BLaER1 (cell line): ENCODE data around the gene IL2RA.
"Not testable (repeated sequence)": the region's sequence is repeated elsewhere in the genome, so short reads cannot be mapped to it uniquely, and the experiment has no call there.

Experiments used
- H3K27ac ChIP-seq: shearing (Covaris generic); formaldehyde crosslinking; 2 replicates; pipeline ENCODE4 v1.8.1; 2022
- H3K27me3 ChIP-seq: shearing (Covaris generic); formaldehyde crosslinking; 2 replicates; pipeline ENCODE4 v1.8.1; 2022
- H3K36me3 ChIP-seq: shearing (Covaris generic); formaldehyde crosslinking; 2 replicates; pipeline ENCODE4 v1.8.1; 2022
- H3K4me1 ChIP-seq: shearing (Covaris generic); formaldehyde crosslinking; 2 replicates; pipeline ENCODE4 v1.8.1; 2022
- H3K4me2 ChIP-seq: shearing (Covaris generic); formaldehyde crosslinking; 2 replicates; pipeline ENCODE4 v1.8.1; 2022
- H3K4me3 ChIP-seq: shearing (Covaris generic); formaldehyde crosslinking; 2 replicates; pipeline ENCODE4 v1.8.1; 2022
- H3K9ac ChIP-seq: shearing (Covaris generic); formaldehyde crosslinking; 2 replicates; pipeline ENCODE4 v1.8.1; 2022
- H3K9me3 ChIP-seq: shearing (Covaris generic); formaldehyde crosslinking; 2 replicates; pipeline ENCODE4 v1.8.1; 2022
- H4K20me1 ChIP-seq: shearing (Covaris generic); formaldehyde crosslinking; 2 replicates; pipeline ENCODE4 v1.8.1; 2022
- Cebpa-rat ChIP-seq: shearing (Covaris generic); IDR thresholded peaks from 2 replicates; pipeline ENCODE4 v1.8.1; 2022

Gene IL2RA

GRCh38 chr10:6006991-6007390 lies 55.2 kb downstream of the IL2RA start:
- Histone ChIP-seq H3K4me3 (no peak overlapping the region), H3K4me2 (no peak overlapping the region), H3K36me3 (no peaks in the 10 kb centered on the region), H3K27me3 (no peaks in the 10 kb centered on the region), H3K4me1 (peaks cover 11% of the 10 kb centered on the region), H4K20me1 (no peaks in the 10 kb centered on the region), H3K9me3 (peaks cover 33% of the 10 kb centered on the region), H3K27ac (no peak overlapping the region), H3K9ac (no peak overlapping the region)
- no peak for TF ChIP-seq Cebpa-rat

GRCh38 chr10:6006546-6006945 lies 55.6 kb downstream of the IL2RA start:
- no peak for TF ChIP-seq Cebpa-rat
- Histone ChIP-seq H3K9ac (no peak overlapping the region), H3K4me3 (no peak overlapping the region), H3K27me3 (no peaks in the 10 kb centered on the region), H4K20me1 (no peaks in the 10 kb centered on the region), H3K36me3 (no peaks in the 10 kb centered on the region), H3K4me1 (peaks cover 10% of the 10 kb centered on the region), H3K9me3 (peaks cover 33% of the 10 kb centered on the region), H3K4me2 (no peak overlapping the region), H3K27ac (no peak overlapping the region)

GRCh38 chr10:6005856-6006395 lies 56.2 kb downstream of the IL2RA start:
- H3K4me1 ChIP-seq, result peaks cover 6% of the 10 kb centered on the region
- H3K27ac ChIP-seq, result no peak overlapping the region
- TF ChIP-seq Cebpa-rat, result no peak
- H3K9ac ChIP-seq, result no peak overlapping the region
- H3K27me3 ChIP-seq, result no peaks in the 10 kb centered on the region
- no peak overlapping the region for H3K4me3 ChIP-seq
- H3K4me2 ChIP-seq, result no peak overlapping the region
- H3K9me3 ChIP-seq, result peaks cover 33% of the 10 kb centered on the region
- no peaks in the 10 kb centered on the region for H3K36me3 ChIP-seq
- H4K20me1 ChIP-seq, result no peaks in the 10 kb centered on the region

- not testable (repeated sequence) for H4K20me1 ChIP-seq
Measured at GRCh38 chr10:6005161-6005804, 56.9 kb downstream of the IL2RA start.

GRCh38 chr10:6002809-6003510 lies 59.2 kb downstream of the IL2RA start:
- peaks cover 6% of the 10 kb centered on the region; the same call in 1 of the 2 replicates for H3K4me1 ChIP-seq
- no peaks in the 10 kb centered on the region for H3K27me3 ChIP-seq
- no peak overlapping the region for H3K4me2 ChIP-seq
- peaks cover 14% of the 10 kb centered on the region for H3K9me3 ChIP-seq
- H4K20me1 ChIP-seq, result no peaks in the 10 kb centered on the region
- H3K4me3 ChIP-seq, result no peak overlapping the region
- H3K27ac ChIP-seq, result no peak overlapping the region
- H3K9ac ChIP-seq, result no peak overlapping the region
- TF ChIP-seq Cebpa-rat, result no peak
- H3K36me3 ChIP-seq, result no peaks in the 10 kb centered on the region

More at GRCh38 chr10:6005161-6005804, 56.9 kb downstream of the IL2RA start:
- not testable (repeated sequence) for H3K27ac ChIP-seq, H3K27me3 ChIP-seq, H3K9ac ChIP-seq, H3K4me2 ChIP-seq, H3K4me3 ChIP-seq, H3K36me3 ChIP-seq, H3K4me1 ChIP-seq
- peaks cover 33% of the 10 kb centered on the region for H3K9me3 ChIP-seq

- Histone ChIP-seq H3K4me3 (no peak overlapping the region), H3K27me3 (no peaks in the 10 kb centered on the region)
Measured at GRCh38 chr10:5999440-6000165, 62.6 kb downstream of the IL2RA start.

GRCh38 chr10:5996696-5997095 lies 65.5 kb downstream of the IL2RA start:
- H3K4me2 ChIP-seq, result no peak overlapping the region
- H3K9ac ChIP-seq, result no peak overlapping the region
- TF ChIP-seq Cebpa-rat, result no peak
- H3K4me1 ChIP-seq, result peaks cover 4% of the 10 kb centered on the region; the same call in 1 of the 2 replicates
- no peaks in the 10 kb centered on the region for H3K36me3 ChIP-seq
- H3K27me3 ChIP-seq, result no peaks in the 10 kb centered on the region
- H3K27ac ChIP-seq, result no peak overlapping the region
- H3K9me3 ChIP-seq, result peaks cover 7% of the 10 kb centered on the region
- no peak overlapping the region for H3K4me3 ChIP-seq
- H4K20me1 ChIP-seq, result no peaks in the 10 kb centered on the region

More at GRCh38 chr10:5999440-6000165, 62.6 kb downstream of the IL2RA start:
- Histone ChIP-seq H4K20me1 (no peaks in the 10 kb centered on the region), H3K9ac (no peak overlapping the region), H3K9me3 (no peaks in the 10 kb centered on the region), H3K4me1 (peaks cover 6% of the 10 kb centered on the region; the same call in 1 of the 2 replicates), H3K27ac (no peak overlapping the region), H3K36me3 (no peaks in the 10 kb centered on the region), H3K4me2 (no peak overlapping the region)
- TF ChIP-seq Cebpa-rat, result no peak

- Histone ChIP-seq H3K4me2 (no peak overlapping the region), H3K4me3 (no peak overlapping the region), H3K36me3 (no peaks in the 10 kb centered on the region), H4K20me1 (no peaks in the 10 kb centered on the region), H3K27ac (no peak overlapping the region), H3K4me1 (no peaks in the 10 kb centered on the region), H3K9ac (no peak overlapping the region), H3K27me3 (no peaks in the 10 kb centered on the region), H3K9me3 (peaks cover 14% of the 10 kb centered on the region)
- no peak for TF ChIP-seq Cebpa-rat
Measured at GRCh38 chr10:5992398-5992797, 69.8 kb downstream of the IL2RA start.

GRCh38 chr10:5991708-5992107 lies 70.5 kb downstream of the IL2RA start:
- no peaks in the 10 kb centered on the region for H4K20me1 ChIP-seq
- no peak overlapping the region for H3K27ac ChIP-seq
- H3K4me3 ChIP-seq, result no peak overlapping the region
- H3K9me3 ChIP-seq, result peaks cover 14% of the 10 kb centered on the region
- no peaks in the 10 kb centered on the region for H3K27me3 ChIP-seq
- no peaks in the 10 kb centered on the region for H3K36me3 ChIP-seq
- no peak overlapping the region for H3K4me2 ChIP-seq
- TF ChIP-seq Cebpa-rat, result no peak
- H3K9ac ChIP-seq, result no peak overlapping the region
- H3K4me1 ChIP-seq, result no peaks in the 10 kb centered on the region

- no peaks in the 10 kb centered on the region for H3K27me3 ChIP-seq
- H3K27ac ChIP-seq, result no peak overlapping the region
- H3K4me3 ChIP-seq, result no peak overlapping the region
- 0 out of 2 replicates have a peak, but pooled peaks cover 5% of the 10 kb centered on the region for H3K4me1 ChIP-seq
- no peaks in the 10 kb centered on the region for H4K20me1 ChIP-seq
- no peak overlapping the region for H3K4me2 ChIP-seq
- peaks cover 14% of the 10 kb centered on the region for H3K9me3 ChIP-seq
- no peak for TF ChIP-seq Cebpa-rat
- H3K9ac ChIP-seq, result no peak overlapping the region
- no peaks in the 10 kb centered on the region for H3K36me3 ChIP-seq
Measured at GRCh38 chr10:5989756-5990155, 72.4 kb downstream of the IL2RA start.
